ENCODE results near the gene TRA2B.
A peak's percentile ranks its signal among the peaks of the same experiment; 100 is the strongest.

TRA2B gene

GRCh38 chr3:185979721-185980121 is 41.9 kb upstream of the TRA2B start:
- Histone ChIP-seq H3K36me3 (replicated peaks; ENCODE audit: insufficient read depth, low read length) (no peaks in the 10 kb centered on the region), H3K9ac (ENCODE audit: low read length) (no peak overlapping the region), H4K20me1 (ENCODE audit: insufficient read depth, low read length) (no peaks in the 10 kb centered on the region), H3K4me3 (ENCODE audit: low read length) (no peak overlapping the region), H3K27ac (ENCODE audit: low read length) (no peak overlapping the region), H3K27me3 (replicated peaks; ENCODE audit: insufficient read depth, low read length) (peaks cover 6% of the 10 kb centered on the region; the same call in 1 of the 2 replicates), H3K9me2 (replicated peaks; ENCODE audit: insufficient read depth, low read length) (no peaks in the 10 kb centered on the region), H3K9me3 (replicated peaks; ENCODE audit: insufficient read depth, low read length) (no peaks in the 10 kb centered on the region), H2AFZ (ENCODE audit: low read length) (no peak overlapping the region), H3K4me2 (ENCODE audit: low read depth, low read length) (no peak overlapping the region), H3K4me1 (ENCODE audit: low read length) (no peaks in the 10 kb centered on the region), H3F3A (ENCODE audit: insufficient read depth, low read length) (no peaks in the 10 kb centered on the region), H3K79me2 (ENCODE audit: low read length) (no peaks in the 10 kb centered on the region)
- DNase-seq: no peak
- TF ChIP-seq EZH2 (optimal IDR thresholded peaks at IDR 0.05; ENCODE audit: low read depth, low read length) (no peak), EZH2phosphoT487 (IDR thresholded peaks at IDR 0.05; ENCODE audit: low read length) (no peak), CTCF (IDR thresholded peaks at IDR 0.05; ENCODE audit: low read length) (no peak)

- no peaks in the 10 kb centered on the region for H3K4me1 ChIP-seq (ENCODE audit: low read length)
- no peak for DNase-seq
- H4K20me1 ChIP-seq (ENCODE audit: insufficient read depth, low read length): no peaks in the 10 kb centered on the region
- no peak overlapping the region for H3K4me2 ChIP-seq (ENCODE audit: low read depth, low read length)
- H3K9ac ChIP-seq (ENCODE audit: low read length): no peak overlapping the region
- H3K9me2 ChIP-seq (replicated peaks; ENCODE audit: insufficient read depth, low read length): no peaks in the 10 kb centered on the region
- H2AFZ ChIP-seq (ENCODE audit: low read length): no peak overlapping the region
- no peaks in the 10 kb centered on the region for H3K36me3 ChIP-seq (replicated peaks; ENCODE audit: insufficient read depth, low read length)
- H3K79me2 ChIP-seq (ENCODE audit: low read length): no peaks in the 10 kb centered on the region
- H3K4me3 ChIP-seq (ENCODE audit: low read length): no peak overlapping the region
- H3F3A ChIP-seq (ENCODE audit: insufficient read depth, low read length): no peaks in the 10 kb centered on the region
- peaks cover 6% of the 10 kb centered on the region; the same call in 1 of the 2 replicates for H3K27me3 ChIP-seq (replicated peaks; ENCODE audit: insufficient read depth, low read length)
- no peak overlapping the region for H3K27ac ChIP-seq (ENCODE audit: low read length)
- H3K9me3 ChIP-seq (replicated peaks; ENCODE audit: insufficient read depth, low read length): no peaks in the 10 kb centered on the region
- TF ChIP-seq EZH2 (optimal IDR thresholded peaks at IDR 0.05; ENCODE audit: low read depth, low read length): no peak
- TF ChIP-seq CTCF (IDR thresholded peaks at IDR 0.05; ENCODE audit: low read length): no peak
- no peak for TF ChIP-seq EZH2phosphoT487 (IDR thresholded peaks at IDR 0.05; ENCODE audit: low read length)
These were observed 40.7 kb upstream of the TRA2B start for GRCh38 chr3:185978516-185978915.

DNA sequence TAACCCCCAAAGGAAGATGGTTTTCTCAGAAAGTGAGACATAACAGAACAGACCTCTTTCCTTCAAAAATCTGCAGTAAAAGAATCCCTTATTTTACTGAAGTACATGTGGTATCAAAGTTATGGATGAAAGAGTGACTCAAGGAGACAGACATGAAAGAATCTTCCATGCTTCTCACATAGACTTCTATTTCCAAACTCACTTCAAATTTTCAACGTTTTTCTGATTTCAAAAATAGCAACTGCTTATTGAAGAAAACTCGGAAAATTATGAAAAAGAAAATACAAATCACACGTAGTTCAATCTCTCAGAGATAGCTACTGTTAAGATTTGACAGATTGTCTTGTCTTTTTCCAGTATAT is 39.8 kb upstream of the TRA2B start:
- Histone ChIP-seq H3K79me2 (ENCODE audit: low read length) (no peaks in the 10 kb centered on the region), H3K27ac (ENCODE audit: low read length) (no peak overlapping the region), H3K9me3 (replicated peaks; ENCODE audit: insufficient read depth, low read length) (no peaks in the 10 kb centered on the region), H3K36me3 (replicated peaks; ENCODE audit: insufficient read depth, low read length) (no peaks in the 10 kb centered on the region), H3K4me2 (ENCODE audit: low read depth, low read length) (no peak overlapping the region), H3K9ac (ENCODE audit: low read length) (no peak overlapping the region), H3K4me1 (ENCODE audit: low read length) (no peaks in the 10 kb centered on the region), H3K4me3 (ENCODE audit: low read length) (no peak overlapping the region), H2AFZ (ENCODE audit: low read length) (0 out of 2 replicates have a peak overlapping the region, but pooled peaks have one; percentile 10), H3F3A (ENCODE audit: insufficient read depth, low read length) (no peaks in the 10 kb centered on the region), H3K27me3 (replicated peaks; ENCODE audit: insufficient read depth, low read length) (peaks cover 3% of the 10 kb centered on the region; the same call in 1 of the 2 replicates), H3K9me2 (replicated peaks; ENCODE audit: insufficient read depth, low read length) (no peaks in the 10 kb centered on the region), H4K20me1 (ENCODE audit: insufficient read depth, low read length) (no peaks in the 10 kb centered on the region)
- DNase-seq: no peak
- no peak for TF ChIP-seq CTCF (IDR thresholded peaks at IDR 0.05; ENCODE audit: low read length)
- TF ChIP-seq EZH2phosphoT487 (IDR thresholded peaks at IDR 0.05; ENCODE audit: low read length): no peak
- no peak for TF ChIP-seq EZH2 (optimal IDR thresholded peaks at IDR 0.05; ENCODE audit: low read depth, low read length)

All from MM.1S (cell line).